Lower lobe of right lung (tissue), 2 donors: ENCODE results near the gene NR2F1-AS1. TPM values are rescaled to one million over a fixed set of nuclear protein-coding genes. Genes with fewer than 3 reads are reported as not detected.

Source experiments
- ATAC-seq, 2 donors: fragments of 200-7000 bp; cut with Tn5 transposase; one replicate each; pipeline ENCODE4 v1.9.1; 2020 to 2022; ENCODE audit warnings: mild to moderate bottlenecking in 2 of 2, moderate library complexity in 2 of 2
- DNase-seq: peaks from one replicate; pipeline ENCODE4 v3.0.0-alpha.2; 2020
- H3K27ac ChIP-seq: fragments of 200-600 bp; one replicate; pipeline ENCODE4 v1.8.0; 2022
- H3K27me3 ChIP-seq: fragments of 200-600 bp; one replicate; pipeline ENCODE4 v1.8.0; 2022; ENCODE audit warnings: low read depth
- H3K36me3 ChIP-seq: fragments of 200-600 bp; one replicate; pipeline ENCODE4 v1.8.0; 2022; ENCODE audit warnings: mild to moderate bottlenecking
- H3K4me1 ChIP-seq: fragments of 200-600 bp; one replicate; pipeline ENCODE4 v1.8.0; 2022
- H3K4me3 ChIP-seq: fragments of 200-600 bp; one replicate; pipeline ENCODE4 v1.8.0; 2022; ENCODE audit warnings: mild to moderate bottlenecking
- H3K9me3 ChIP-seq: fragments of 200-600 bp; one replicate; pipeline ENCODE4 v1.8.0; 2022
- intact Hi-C: fragments of 100-400 bp; cut with DNase I; formaldehyde crosslinking; loops from one replicate; pipeline ENCODE4 v1.11.0; 2022
- total RNA-seq: library from RNA; stranded (reverse); fragmentation: NEBNext Ultra II Directional; extraction: Animal tissue kit (Norgen Biotek cat#: 25700); gene quantifications from one replicate; pipeline ENCODE4 v1.2.1, GENCODE V29; 2021
- TF ChIP-seq, protein P1 (sequence below): fragments of 200-600 bp; IDR thresholded peaks from one replicate; pipeline ENCODE4 v1.8.0; 2022; ENCODE audit warnings: antibody characterized with exemption, mild to moderate bottlenecking
- donor health status: DM: no; HTN: yes; CAD: no; lungs with severe emphysema.

Gene NR2F1-AS1
- total RNA-seq, 1 donor from 2014 or later: 11.1 TPM

DNA sequence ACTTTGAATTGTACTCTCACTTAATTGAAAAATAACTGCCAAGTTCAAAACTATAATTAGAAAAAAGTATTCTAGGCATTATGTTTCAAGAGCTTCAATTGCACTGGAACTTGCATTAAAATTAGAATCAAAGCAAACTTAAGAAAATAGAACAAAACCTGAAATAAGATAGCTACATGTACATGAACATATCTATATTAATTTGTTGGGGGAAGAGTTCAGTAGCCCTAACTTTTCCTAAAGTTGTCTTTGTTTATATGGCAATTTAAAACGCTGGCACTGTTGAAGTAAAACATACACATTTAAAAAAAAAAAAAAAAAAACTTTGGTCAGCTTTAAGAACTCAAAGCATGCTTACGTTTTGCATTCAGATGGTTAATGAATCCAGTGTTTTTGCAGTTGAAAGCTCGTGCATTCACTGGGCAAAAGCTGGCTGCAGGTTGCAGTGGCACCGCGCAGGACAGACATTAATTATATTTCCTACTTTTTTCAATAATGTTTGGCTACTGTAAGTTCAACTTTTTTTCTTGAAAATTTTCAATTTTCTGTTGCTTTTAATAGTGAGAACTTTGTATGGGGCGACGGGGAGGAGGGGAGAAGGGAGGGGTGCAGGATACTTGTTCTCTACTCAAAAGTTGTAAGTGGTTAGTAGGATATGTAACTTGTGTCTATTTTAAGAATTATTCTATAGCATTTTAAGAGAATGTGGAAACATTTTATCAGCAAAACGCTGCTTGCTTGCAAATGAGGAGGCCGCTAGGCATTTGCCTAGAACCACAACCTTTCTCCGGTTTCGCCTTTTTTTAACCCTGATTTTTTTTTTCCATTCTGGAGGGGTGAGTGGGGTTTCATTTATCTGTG, 5.9 kb upstream of the NR2F1-AS1 start:
- peaks cover 55% of the 10 kb centered on the region for H3K27me3 ChIP-seq
- TF ChIP-seq, protein P1, sequence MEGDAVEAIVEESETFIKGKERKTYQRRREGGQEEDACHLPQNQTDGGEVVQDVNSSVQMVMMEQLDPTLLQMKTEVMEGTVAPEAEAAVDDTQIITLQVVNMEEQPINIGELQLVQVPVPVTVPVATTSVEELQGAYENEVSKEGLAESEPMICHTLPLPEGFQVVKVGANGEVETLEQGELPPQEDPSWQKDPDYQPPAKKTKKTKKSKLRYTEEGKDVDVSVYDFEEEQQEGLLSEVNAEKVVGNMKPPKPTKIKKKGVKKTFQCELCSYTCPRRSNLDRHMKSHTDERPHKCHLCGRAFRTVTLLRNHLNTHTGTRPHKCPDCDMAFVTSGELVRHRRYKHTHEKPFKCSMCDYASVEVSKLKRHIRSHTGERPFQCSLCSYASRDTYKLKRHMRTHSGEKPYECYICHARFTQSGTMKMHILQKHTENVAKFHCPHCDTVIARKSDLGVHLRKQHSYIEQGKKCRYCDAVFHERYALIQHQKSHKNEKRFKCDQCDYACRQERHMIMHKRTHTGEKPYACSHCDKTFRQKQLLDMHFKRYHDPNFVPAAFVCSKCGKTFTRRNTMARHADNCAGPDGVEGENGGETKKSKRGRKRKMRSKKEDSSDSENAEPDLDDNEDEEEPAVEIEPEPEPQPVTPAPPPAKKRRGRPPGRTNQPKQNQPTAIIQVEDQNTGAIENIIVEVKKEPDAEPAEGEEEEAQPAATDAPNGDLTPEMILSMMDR: no peak
- H3K9me3 ChIP-seq: no peaks in the 10 kb centered on the region
- peak overlapping the region; percentile 59 for H3K4me3 ChIP-seq
- H3K4me1 ChIP-seq: peaks cover 15% of the 10 kb centered on the region
- intact Hi-C loops: loop anchor here (10.0 kb wide), 1 partner anchor 328 kb away; no protein-coding TSS in a partner anchor
- no peak for DNase-seq
- ATAC-seq: no peak
- H3K36me3 ChIP-seq: no peaks in the 10 kb centered on the region
- peak overlapping the region; percentile 76 for H3K27ac ChIP-seq

DNA sequence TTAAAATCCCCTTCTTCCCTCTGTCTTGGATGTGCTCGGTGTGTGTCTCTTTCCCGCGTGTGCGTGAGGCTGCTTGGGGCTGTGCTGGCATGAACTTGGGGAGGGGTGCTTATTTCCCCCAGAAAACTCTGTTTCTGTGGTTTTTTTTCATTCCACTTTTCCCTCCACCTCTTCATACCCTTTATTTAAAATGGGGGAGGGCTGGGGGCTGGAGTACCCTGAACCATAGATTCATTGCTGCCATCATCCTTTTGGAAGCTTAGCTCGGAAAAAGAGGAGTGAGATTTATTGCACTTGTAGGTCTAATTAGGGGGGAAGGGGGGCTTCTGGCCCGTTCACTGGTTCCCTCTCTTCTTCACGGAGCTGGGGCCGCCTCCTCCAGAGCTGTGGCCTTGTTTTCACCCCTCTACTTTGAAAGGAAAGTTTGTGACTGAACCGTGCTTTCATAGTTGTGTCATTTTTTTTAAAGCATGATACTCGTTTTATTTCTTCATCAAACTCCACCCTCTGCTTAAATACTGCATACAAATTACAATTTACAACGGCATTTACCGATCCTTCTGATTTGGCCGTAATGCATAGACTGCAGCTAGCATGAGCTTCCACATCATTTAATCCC, 4.9 kb upstream of the NR2F1-AS1 start:
- no peak for ATAC-seq
- TF ChIP-seq, protein P1: no peak
- peaks cover 58% of the 10 kb centered on the region for H3K27me3 ChIP-seq
- peak overlapping the region; percentile 59 for H3K4me3 ChIP-seq
- H3K9me3 ChIP-seq: no peaks in the 10 kb centered on the region
- peak overlapping the region; percentile 76 for H3K27ac ChIP-seq
- H3K36me3 ChIP-seq: no peaks in the 10 kb centered on the region
- peaks cover 18% of the 10 kb centered on the region for H3K4me1 ChIP-seq
- no peak for DNase-seq
- intact Hi-C loops: loop anchor here (10.0 kb wide), 1 partner anchor 329 kb away; no protein-coding TSS in a partner anchor

DNA sequence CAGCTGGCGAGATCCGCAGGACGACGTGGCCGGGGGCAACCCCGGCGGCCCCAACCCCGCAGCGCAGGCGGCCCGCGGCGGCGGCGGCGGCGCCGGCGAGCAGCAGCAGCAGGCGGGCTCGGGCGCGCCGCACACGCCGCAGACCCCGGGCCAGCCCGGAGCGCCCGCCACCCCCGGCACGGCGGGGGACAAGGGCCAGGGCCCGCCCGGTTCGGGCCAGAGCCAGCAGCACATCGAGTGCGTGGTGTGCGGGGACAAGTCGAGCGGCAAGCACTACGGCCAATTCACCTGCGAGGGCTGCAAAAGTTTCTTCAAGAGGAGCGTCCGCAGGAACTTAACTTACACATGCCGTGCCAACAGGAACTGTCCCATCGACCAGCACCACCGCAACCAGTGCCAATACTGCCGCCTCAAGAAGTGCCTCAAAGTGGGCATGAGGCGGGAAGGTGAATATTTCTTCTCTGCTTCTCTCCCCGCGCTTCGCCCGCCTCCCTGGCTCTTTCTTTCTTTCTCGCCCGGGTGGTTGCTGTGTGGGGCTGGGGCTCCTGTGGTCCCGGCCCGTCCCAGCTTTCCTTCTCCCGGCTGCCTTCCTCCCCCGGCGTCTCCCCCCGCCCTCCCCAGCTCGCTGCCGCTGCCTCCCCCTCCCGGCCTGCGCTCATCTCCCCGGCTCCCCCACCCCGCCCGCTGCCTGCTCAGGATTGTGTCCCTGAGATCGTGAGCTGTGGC, 4.2 kb upstream of the NR2F1-AS1 start:
- Histone ChIP-seq H3K27ac (peak overlapping the region; percentile 76), H3K4me3 (peak overlapping the region; percentile 59), H3K4me1 (peaks cover 25% of the 10 kb centered on the region), H3K9me3 (no peaks in the 10 kb centered on the region), H3K27me3 (peaks cover 64% of the 10 kb centered on the region), H3K36me3 (no peaks in the 10 kb centered on the region)
- no peak for ATAC-seq
- TF ChIP-seq, protein P1: no peak
- DNase-seq: no peak
- intact Hi-C loops: loop anchor here (10.0 kb wide), 1 partner anchor 330 kb away; no protein-coding TSS in a partner anchor

DNA sequence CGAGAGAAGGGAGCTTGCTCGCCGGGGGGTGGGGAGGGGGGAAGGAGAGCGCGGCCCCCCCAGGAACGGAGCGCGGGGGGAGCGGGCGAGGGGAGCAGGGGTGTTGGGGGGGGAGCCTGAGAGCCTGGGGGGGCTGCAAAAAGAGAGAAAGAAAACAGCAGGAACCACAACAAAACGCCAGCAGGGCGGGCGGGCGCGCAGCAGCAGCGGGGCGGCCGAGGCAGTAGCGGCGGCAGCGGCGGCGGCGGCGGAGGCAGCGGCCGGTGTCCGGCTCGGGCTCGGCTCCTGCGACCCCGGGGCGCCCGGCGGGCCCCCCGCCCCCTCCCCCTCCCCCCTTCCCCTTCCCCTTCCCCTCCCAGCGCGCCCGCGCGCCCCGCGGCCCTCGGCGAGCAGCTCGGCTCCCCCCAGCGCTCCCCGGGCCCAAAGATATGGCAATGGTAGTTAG, 3.6 kb upstream of the NR2F1-AS1 start:
- Histone ChIP-seq H3K27me3 (peaks cover 64% of the 10 kb centered on the region), H3K4me1 (peaks cover 31% of the 10 kb centered on the region), H3K36me3 (no peaks in the 10 kb centered on the region), H3K27ac (peak overlapping the region; percentile 80), H3K9me3 (no peaks in the 10 kb centered on the region), H3K4me3 (peak overlapping the region; percentile 59)
- intact Hi-C loops: loop anchor here (10.0 kb wide), 1 partner anchor 330 kb away; no protein-coding TSS in a partner anchor
- DNase-seq (no peak), ATAC-seq (no peak)
- TF ChIP-seq, protein P1: no peak
